Kidney (tissue), 14 donors: ENCODE results near the gene SLX4. TPM values are rescaled to one million over a fixed set of nuclear protein-coding genes. Genes with fewer than 3 reads are reported as not detected.

Source experiments
- DNase-seq, 5 donors: peaks; one replicate each; pipeline ENCODE4 v3.0.0-alpha.2; 2013 to 2020
- FAIRE-seq: peaks from 2 replicates; lab custom pipeline; 2012; peaks lifted over from hg19 to GRCh38; lab: Jason Lieb, UNC
- H3K27ac ChIP-seq, 2 donors: one replicate each; pipeline ENCODE4 v1.7.0; 2013; ENCODE audit warnings: low read depth in 2 of 2, low read length in 2 of 2, inconsistent platforms in 1 of 2
- H3K27me3 ChIP-seq: one replicate; pipeline ENCODE4 v1.7.1; 2013; ENCODE audit warnings: low read length, inconsistent platforms; ENCODE audit not compliant: control insufficient read depth, insufficient read depth
- H3K36me3 ChIP-seq, 3 donors: one replicate each; pipeline versions ENCODE4 v1.7.0 to v1.7.1; 2013; ENCODE audit warnings: low read length in 3 of 3, control low read depth in 1 of 3, inconsistent platforms in 1 of 3; ENCODE audit not compliant: insufficient read depth in 3 of 3, control insufficient read depth in 2 of 3
- H3K4me1 ChIP-seq, 3 donors: one replicate each; pipeline versions ENCODE4 v1.7.0 to v1.7.1; 2013; ENCODE audit warnings: low read length in 3 of 3, inconsistent platforms in 1 of 3, low read depth in 1 of 3; ENCODE audit not compliant: control insufficient read depth in 2 of 3, insufficient read depth in 2 of 3
- H3K4me3 ChIP-seq, 3 donors: one replicate each; pipeline versions ENCODE4 v1.7.0 to v1.8.1; 2013; ENCODE audit warnings: low read length in 3 of 3, control low read depth in 1 of 3, inconsistent platforms in 1 of 3
- H3K9ac ChIP-seq, 3 donors: one replicate each; pipeline versions ENCODE4 v1.7.0 to v1.7.1; 2013; ENCODE audit warnings: low read length in 3 of 3, control low read depth in 1 of 3, inconsistent platforms in 1 of 3
- H3K9me3 ChIP-seq, 3 donors: one replicate each; pipeline versions ENCODE4 v1.7.0 to v1.7.1; 2013; ENCODE audit warnings: low read length in 3 of 3, control low read depth in 1 of 3, inconsistent platforms in 1 of 3; ENCODE audit not compliant: control insufficient read depth in 2 of 3, insufficient read depth in 1 of 3
- intact Hi-C: fragments of 100-400 bp; cut with DNase I; formaldehyde crosslinking; loops from one replicate; pipeline ENCODE4 v1.11.1; 2022
- polyA plus RNA-seq: library from polyadenylated mRNA; stranded (reverse); fragments of 350-450 nt; fragmentation: Illumina TruSeq; extraction: RNeasy Lipid Tissue Mini Kit (QIAGEN cat#74804); gene quantifications from one replicate; pipeline ENCODE4 v1.2.3, GENCODE V29; 2014; ENCODE audit warnings: low read depth, low replicate concordance; ENCODE audit not compliant: insufficient read depth
- total RNA-seq: library from RNA; stranded (reverse); fragmentation: NEBNext Ultra II Directional; extraction: Animal tissue kit (Norgen Biotek cat#: 25700); gene quantifications from one replicate; pipeline ENCODE4 v1.2.1, GENCODE V29; 2021
- TF ChIP-seq, protein P1 (sequence below): IDR thresholded peaks from 3 replicates; pipeline ENCODE4 v1.5.1; 2012; ENCODE audit warnings: mild to moderate bottlenecking, moderate library complexity, borderline replicate concordance; ENCODE audit not compliant: insufficient read depth; ENCODE audit errors: extremely low read depth
- donor health status: control.
- donor health status: control.
- donor health status: control.
- donor health status: control.
- donor health status: control.
- donor health status: DM: yes; HTN: yes; CAD: no.
- donor health status: Normal renal cell carcinoma (clear cell type).

Gene SLX4
- total and polyA plus RNA-seq, 2 donors from 2014 or later, result 1.0 to 4.8 TPM

DNA sequence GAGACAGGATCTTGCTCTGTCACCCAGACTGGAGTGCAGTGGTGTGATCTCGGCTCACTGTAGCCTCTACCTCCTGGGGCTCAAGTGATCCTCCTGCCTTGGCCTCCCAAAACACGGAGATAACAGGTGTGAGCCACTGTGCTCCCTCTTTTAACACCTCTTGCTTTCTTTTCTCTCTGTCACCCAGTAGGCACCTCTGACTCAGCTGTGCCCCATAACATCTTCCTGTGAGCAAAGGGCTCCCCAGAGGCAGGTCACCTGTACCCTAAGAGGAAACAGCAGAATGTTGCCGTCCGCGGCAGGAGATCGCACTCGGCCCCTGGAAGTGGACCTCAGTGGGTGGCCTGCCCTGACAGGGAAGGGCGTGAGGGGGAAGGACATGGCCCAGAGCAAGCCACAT, 33.3 kb downstream of the SLX4 start:
- TF ChIP-seq, protein P1, sequence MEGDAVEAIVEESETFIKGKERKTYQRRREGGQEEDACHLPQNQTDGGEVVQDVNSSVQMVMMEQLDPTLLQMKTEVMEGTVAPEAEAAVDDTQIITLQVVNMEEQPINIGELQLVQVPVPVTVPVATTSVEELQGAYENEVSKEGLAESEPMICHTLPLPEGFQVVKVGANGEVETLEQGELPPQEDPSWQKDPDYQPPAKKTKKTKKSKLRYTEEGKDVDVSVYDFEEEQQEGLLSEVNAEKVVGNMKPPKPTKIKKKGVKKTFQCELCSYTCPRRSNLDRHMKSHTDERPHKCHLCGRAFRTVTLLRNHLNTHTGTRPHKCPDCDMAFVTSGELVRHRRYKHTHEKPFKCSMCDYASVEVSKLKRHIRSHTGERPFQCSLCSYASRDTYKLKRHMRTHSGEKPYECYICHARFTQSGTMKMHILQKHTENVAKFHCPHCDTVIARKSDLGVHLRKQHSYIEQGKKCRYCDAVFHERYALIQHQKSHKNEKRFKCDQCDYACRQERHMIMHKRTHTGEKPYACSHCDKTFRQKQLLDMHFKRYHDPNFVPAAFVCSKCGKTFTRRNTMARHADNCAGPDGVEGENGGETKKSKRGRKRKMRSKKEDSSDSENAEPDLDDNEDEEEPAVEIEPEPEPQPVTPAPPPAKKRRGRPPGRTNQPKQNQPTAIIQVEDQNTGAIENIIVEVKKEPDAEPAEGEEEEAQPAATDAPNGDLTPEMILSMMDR, result no peak
- Histone ChIP-seq H3K36me3 (no peaks in the 10 kb centered on the region), H3K9me3 (no peaks in the 10 kb centered on the region), H3K4me3 (no peak overlapping the region), H3K27me3 (no peaks in the 10 kb centered on the region), H3K9ac (no peak overlapping the region), H3K4me1 (no peaks in the 10 kb centered on the region), H3K27ac (no peak overlapping the region)
- no peak for DNase-seq
- intact Hi-C loops, result no loop called here
- FAIRE-seq, result no peak

DNA sequence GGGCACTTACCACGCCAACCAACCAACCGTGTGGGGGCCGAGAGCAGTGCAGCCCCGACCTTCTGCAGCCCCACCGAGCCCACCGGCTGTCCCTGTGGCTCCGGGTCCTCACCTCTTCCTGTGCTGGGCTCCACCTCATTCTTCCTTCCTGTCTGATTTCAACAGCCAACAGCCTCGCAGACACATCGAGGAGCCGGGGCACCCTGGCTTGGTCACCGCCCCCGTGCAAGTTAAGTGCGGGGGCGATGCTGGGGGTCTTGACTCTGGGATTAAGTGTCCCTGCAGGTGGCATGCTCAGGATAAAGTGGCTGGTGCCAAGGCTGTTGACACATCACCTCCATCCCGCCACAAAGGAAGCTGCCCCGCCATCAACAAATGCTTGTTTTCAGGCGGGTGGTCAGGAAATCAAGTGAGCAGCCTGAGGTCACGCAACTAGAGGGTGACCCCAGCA, 34.1 kb downstream of the SLX4 start, which contains the start of gene NLRC3:
Gene NLRC3 (minus strand): TSS at position 102 of the 451 bp plus-strand sequence. CDS start 12,367 bp downstream, outside the sequence.
- FAIRE-seq, result no peak
- TF ChIP-seq, protein P1, result no peak
- DNase-seq, result peak in 2 of 5 donors; percentile 7 to 46

DNA sequence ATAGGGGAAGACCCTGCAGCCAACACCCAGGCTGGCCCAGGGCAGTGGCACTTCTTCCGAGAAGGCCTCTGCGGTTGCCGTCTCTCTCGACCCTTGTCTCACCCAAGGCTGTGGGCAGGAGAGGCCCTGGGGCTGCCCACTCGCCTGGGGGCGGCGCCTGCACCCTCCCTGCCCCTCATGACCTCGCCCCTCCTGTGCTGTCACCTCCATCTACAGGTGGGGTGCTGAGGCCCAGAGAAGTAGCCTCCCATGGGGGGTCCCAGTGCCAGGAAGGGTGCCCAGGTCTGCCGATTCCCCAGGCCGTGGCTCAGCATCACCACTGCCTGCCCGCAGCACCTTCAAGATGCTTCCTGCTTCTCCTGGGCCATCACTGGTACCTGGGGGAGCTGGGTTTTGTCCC, 35.2 kb downstream of the SLX4 start:
- Histone ChIP-seq H3K9ac (no peak overlapping the region), H3K27ac (no peak overlapping the region), H3K9me3 (no peaks in the 10 kb centered on the region), H3K27me3 (no peaks in the 10 kb centered on the region), H3K4me3 (no peak overlapping the region), H3K4me1 (no peaks in the 10 kb centered on the region), H3K36me3 (no peaks in the 10 kb centered on the region)
- FAIRE-seq (no peak), DNase-seq (peak in 1 of 5 donors; percentile 66)
- intact Hi-C loops, result no loop called here
- TF ChIP-seq, protein P1, result no peak

More for the DNA sequence above, 34.1 kb downstream of the SLX4 start, which contains the start of gene NLRC3:
- Histone ChIP-seq H3K27me3 (no peaks in the 10 kb centered on the region), H3K27ac (peak within 1 kb of the TSS in 1 of 2 donors; percentile 17), H3K36me3 (no peaks in the 10 kb centered on the region), H3K4me3 (no peak within 1 kb of the TSS), H3K9ac (no peak within 1 kb of the TSS), H3K4me1 (no peaks in the 10 kb centered on the region), H3K9me3 (no peaks in the 10 kb centered on the region)
- intact Hi-C loops, result no loop called here

DNA sequence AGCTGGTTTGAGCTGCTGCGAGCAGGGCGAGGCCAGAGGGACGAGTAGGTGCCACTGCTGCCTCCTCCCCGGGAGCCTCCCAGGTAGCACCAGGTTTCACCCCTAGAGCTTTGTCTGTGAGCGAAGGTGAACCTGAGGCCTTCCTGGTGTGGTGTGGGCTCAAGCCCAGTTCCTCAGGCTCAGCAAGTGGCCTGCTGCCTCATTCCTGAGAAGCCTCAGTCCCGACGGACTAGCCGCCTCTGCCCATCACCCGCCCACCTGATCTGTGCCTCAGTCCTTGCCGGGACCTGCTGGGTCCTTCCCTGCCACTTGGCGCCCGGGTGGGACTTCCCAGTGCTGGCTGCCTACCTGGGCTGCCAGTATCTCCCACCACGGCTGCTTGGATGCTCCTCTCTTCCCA, 35.9 kb downstream of the SLX4 start:
- no peaks in the 10 kb centered on the region for H3K27me3 ChIP-seq
- H3K4me1 ChIP-seq, result no peaks in the 10 kb centered on the region
- TF ChIP-seq, protein P1, result no peak
- no peak overlapping the region for H3K27ac ChIP-seq
- H3K9me3 ChIP-seq, result peaks cover 0 to 2% (median 0%) of the 10 kb centered on the region in 3 donors
- no peak for FAIRE-seq
- intact Hi-C loops, result no loop called here
- no peak for DNase-seq
- no peaks in the 10 kb centered on the region for H3K36me3 ChIP-seq
- H3K4me3 ChIP-seq, result no peak overlapping the region
- no peak overlapping the region for H3K9ac ChIP-seq
